Uterus (tissue), 4 donors: Measurements from ENCODE around the gene CHEK1. TPM values are rescaled to one million over a fixed set of nuclear protein-coding genes. Genes with fewer than 3 reads are reported as not detected.
"Not testable (repeated sequence)": the region's sequence is repeated elsewhere in the genome, so short reads cannot be mapped to it uniquely, and the experiment has no call there.

Experiments used
- DNase-seq, 2 donors: peaks; one replicate each; pipeline ENCODE4 v3.0.0-alpha.2; 2019 to 2020
- H3K27ac ChIP-seq, 2 donors: fragments of 200-600 bp; sonication (generic); 1 replicate in 1 of 2; 2 replicates in 1 of 2; pipeline ENCODE4 v1.5.1; 2016 to 2018
- H3K27me3 ChIP-seq, 2 donors: fragments of 200-600 bp; sonication (generic); one replicate each; pipeline ENCODE4 v1.5.1; 2018 to 2019; ENCODE audit warnings: control low read depth in 1 of 2
- H3K36me3 ChIP-seq, 2 donors: fragments of 200-600 bp; sonication (generic); one replicate each; pipeline ENCODE4 v1.5.1; 2019; ENCODE audit warnings: control low read depth in 1 of 2
- H3K4me1 ChIP-seq, 2 donors: fragments of 200-600 bp; sonication (generic); one replicate each; pipeline ENCODE4 v1.5.1; 2018 to 2019; ENCODE audit warnings: control low read depth in 1 of 2
- H3K4me3 ChIP-seq, 2 donors: fragments of 200-600 bp; sonication (generic); 1 replicate in 1 of 2; 2 replicates in 1 of 2; pipeline ENCODE4 v1.5.1; 2018 to 2019; ENCODE audit warnings: mild to moderate bottlenecking in 1 of 2
- H3K9me3 ChIP-seq, 2 donors: fragments of 200-600 bp; sonication (generic); one replicate each; pipeline ENCODE4 v1.5.1; 2019; ENCODE audit warnings: control low read depth in 1 of 2
- POLR2A ChIP-seq, 2 donors: fragments of 450-650 bp; IDR thresholded peaks; one replicate each; pipeline ENCODE4 v1.6.1; 2016; ENCODE audit warnings: antibody characterized with exemption in 2 of 2, mild to moderate bottlenecking in 1 of 2, moderate library complexity in 1 of 2
- intact Hi-C: fragments of 100-400 bp; cut with DNase I; formaldehyde crosslinking; loops from one replicate; pipeline ENCODE4 v1.15.1; 2023; ENCODE audit warnings: low total_unique reads
- small RNA-seq: library from RNA; depleted of rRNA; stranded (forward); fragments of <200 nt; gene quantifications from one replicate; pipeline ENCODE3, GENCODE V24; 2016
- total RNA-seq, 4 donors: library from RNA; depleted of rRNA in 3 of 4; stranded (reverse); fragments of >200 nt in 3 of 4; gene quantifications; one replicate each; pipeline versions ENCODE4 v1.1.0 to v1.2.4, GENCODE V29; 2014 to 2023
- TF ChIP-seq, protein P1 (sequence below), 4 experiments: fragments of 200-600 bp in 2 of 4; fragments of 450-650 bp in 2 of 4; sonication (generic) in 2 of 4; IDR thresholded peaks; one replicate each; pipeline ENCODE4 v1.5.1; 2016 to 2019; ENCODE audit warnings: antibody characterized with exemption in 4 of 4, mild to moderate bottlenecking in 2 of 4, moderate library complexity in 1 of 4
- donor health status: DM: yes; HTN: yes; CAD: no.

The CHEK1 gene
- total RNA-seq, 4 donors from 2014 or later, result 1.6 to 35.4 (median 2.6) TPM; not detected in 1

DNA sequence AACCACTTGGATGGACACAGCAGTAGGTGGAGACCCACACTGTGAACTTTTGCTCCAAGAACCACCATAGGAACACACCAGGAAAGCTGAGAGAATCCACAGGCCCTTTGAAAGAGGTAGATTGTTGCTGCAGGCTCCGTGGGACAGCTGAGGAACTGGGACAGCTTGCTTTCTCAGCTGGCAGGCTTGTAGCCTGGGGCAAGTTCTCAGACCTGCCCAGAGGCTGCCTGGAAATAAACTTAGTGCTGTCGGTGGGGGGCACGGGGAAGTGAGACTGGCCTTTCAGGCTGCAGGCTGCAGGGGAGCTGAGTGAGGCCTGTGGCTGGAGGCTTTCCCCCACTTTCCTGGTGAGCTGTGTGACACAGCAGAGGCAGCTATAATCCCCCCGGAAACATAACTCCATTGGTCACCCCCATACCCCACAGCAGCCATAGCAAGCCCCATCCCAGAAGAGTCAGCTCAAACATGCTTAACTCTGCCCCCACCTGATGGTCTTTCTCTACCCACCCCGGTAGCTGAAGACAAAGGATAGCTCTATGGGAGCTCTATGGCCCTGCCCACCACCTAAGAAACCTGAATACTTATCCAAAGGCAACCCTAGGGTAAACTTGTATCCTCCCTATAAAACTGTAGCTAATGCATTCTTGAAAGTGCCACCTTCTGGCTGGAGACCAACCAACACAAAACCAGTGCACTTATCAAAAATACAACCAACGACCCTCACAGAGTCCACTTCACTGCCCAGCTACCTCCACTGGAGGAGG lies 77.1 kb downstream of the CHEK1 start:
- H3K27ac ChIP-seq, result no peak overlapping the region
- intact Hi-C loops, result no loop called here
- H3K36me3 ChIP-seq, result no peaks in the 10 kb centered on the region
- no peak overlapping the region for H3K4me3 ChIP-seq
- TF ChIP-seq, protein P1, sequence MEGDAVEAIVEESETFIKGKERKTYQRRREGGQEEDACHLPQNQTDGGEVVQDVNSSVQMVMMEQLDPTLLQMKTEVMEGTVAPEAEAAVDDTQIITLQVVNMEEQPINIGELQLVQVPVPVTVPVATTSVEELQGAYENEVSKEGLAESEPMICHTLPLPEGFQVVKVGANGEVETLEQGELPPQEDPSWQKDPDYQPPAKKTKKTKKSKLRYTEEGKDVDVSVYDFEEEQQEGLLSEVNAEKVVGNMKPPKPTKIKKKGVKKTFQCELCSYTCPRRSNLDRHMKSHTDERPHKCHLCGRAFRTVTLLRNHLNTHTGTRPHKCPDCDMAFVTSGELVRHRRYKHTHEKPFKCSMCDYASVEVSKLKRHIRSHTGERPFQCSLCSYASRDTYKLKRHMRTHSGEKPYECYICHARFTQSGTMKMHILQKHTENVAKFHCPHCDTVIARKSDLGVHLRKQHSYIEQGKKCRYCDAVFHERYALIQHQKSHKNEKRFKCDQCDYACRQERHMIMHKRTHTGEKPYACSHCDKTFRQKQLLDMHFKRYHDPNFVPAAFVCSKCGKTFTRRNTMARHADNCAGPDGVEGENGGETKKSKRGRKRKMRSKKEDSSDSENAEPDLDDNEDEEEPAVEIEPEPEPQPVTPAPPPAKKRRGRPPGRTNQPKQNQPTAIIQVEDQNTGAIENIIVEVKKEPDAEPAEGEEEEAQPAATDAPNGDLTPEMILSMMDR (IDR thresholded peaks at IDR 0.05), result no peak
- TF ChIP-seq POLR2A (IDR thresholded peaks at IDR 0.05), result no peak
- H3K27me3 ChIP-seq, result no peaks in the 10 kb centered on the region
- DNase-seq, result no peak
- no peaks in the 10 kb centered on the region for H3K9me3 ChIP-seq
- H3K4me1 ChIP-seq, result no peaks in the 10 kb centered on the region

DNA sequence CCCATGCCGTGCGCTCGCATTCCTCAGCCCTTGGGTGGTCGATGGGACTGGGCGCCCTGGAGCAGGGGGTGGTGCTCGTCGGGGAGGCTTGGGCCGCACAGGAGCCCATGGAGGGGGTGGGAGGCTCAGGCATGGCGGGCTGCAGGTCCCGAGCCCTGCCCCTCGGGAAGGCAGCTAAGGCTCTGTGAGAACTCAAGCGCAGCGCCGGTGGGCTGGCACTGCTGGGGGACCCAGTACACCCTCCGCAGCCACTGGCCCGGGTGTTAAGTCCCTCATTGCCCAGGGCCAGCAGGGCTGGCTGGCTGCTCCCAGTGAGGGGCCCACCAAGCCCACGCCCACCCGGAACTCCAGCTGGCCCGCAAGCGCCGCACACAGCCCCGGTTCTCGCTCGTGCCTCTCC lies 79.7 kb downstream of the CHEK1 start:
- H3K27ac ChIP-seq, H3K27me3 ChIP-seq, H3K9me3 ChIP-seq, H3K36me3 ChIP-seq, DNase-seq, intact Hi-C loops, H3K4me1 ChIP-seq, H3K4me3 ChIP-seq: not testable (repeated sequence)

DNA sequence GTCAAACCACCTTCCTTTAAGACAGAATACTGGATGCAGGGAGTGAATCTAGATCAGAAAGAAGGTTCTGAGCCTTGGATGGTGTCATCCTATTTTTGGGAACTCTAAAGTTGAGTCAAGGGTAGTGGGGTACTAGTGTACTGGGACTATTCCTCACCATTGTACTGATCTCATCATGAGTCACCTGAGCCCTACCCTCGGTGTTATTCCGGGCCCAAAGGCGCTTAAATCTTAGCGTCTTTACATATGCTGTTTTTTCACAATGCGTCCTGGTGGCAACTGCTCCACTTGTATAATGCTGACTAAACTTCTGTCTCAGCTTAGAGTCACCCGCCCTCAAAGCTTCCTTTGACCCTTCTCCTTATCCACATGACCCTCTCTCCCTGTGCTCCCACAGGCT lies 95.8 kb downstream of the CHEK1 start:
- Histone ChIP-seq H3K36me3 (no peaks in the 10 kb centered on the region), H3K4me3 (no peak overlapping the region), H3K27me3 (no peaks in the 10 kb centered on the region), H3K9me3 (no peaks in the 10 kb centered on the region), H3K4me1 (no peaks in the 10 kb centered on the region), H3K27ac (no peak overlapping the region)
- intact Hi-C loops, result no loop called here
- DNase-seq, result no peak
- TF ChIP-seq POLR2A (IDR thresholded peaks at IDR 0.05), result no peak
- TF ChIP-seq, protein P1 (IDR thresholded peaks at IDR 0.05), result no peak

DNA sequence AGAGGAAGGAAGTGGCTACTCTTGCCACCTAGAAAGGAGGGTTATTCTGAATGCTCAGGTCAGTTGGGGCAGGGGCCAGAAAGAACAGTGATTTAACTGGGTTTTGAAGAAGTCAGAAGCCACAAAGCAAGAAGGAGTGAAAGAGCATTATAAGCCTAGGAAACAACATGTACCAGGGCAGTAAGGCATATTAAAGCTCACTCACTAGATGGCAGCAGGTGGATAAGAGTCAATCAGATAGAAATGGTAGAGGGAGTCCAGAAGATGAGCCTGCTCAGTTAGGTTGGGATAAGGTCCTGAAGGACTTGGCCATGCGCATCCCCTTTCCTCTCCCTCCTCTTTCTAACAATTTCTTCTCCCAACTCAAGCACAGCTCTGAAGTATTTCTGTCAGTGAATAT lies 99.2 kb downstream of the CHEK1 start:
- no peaks in the 10 kb centered on the region for H3K27me3 ChIP-seq
- intact Hi-C loops, result no loop called here
- no peak for DNase-seq
- TF ChIP-seq, protein P1 (IDR thresholded peaks at IDR 0.05), result no peak
- TF ChIP-seq POLR2A (IDR thresholded peaks at IDR 0.05), result no peak
- H3K36me3 ChIP-seq, result no peaks in the 10 kb centered on the region
- H3K4me3 ChIP-seq, result no peak overlapping the region
- no peaks in the 10 kb centered on the region for H3K4me1 ChIP-seq
- H3K27ac ChIP-seq, result no peak overlapping the region
- no peaks in the 10 kb centered on the region for H3K9me3 ChIP-seq

Small RNAs within 50 kb of the gene (small RNA-seq; reads per million reads assigned to genes)
- gene RNU2-35P, result not detected

Other genes starting within 250 kb of the CHEK1 start
- 100 to 1,000 TPM in 1 of 4 donors, 10 to 100 TPM in 3; 27.8 to 126 (median 43.1) TPM for gene FEZ1, start 128.9 kb upstream of the CHEK1 start, total RNA-seq
- gene EI24, start 55.7 kb upstream of the CHEK1 start, total RNA-seq, result 10 to 100 TPM; 22.3 to 77.4 (median 69.2) TPM
- 100 to 1,000 TPM in 2 of 4 donors, 10 to 100 TPM in 2; 66.6 to 183 (median 105) TPM for gene STT3A, start 32.3 kb upstream of the CHEK1 start, total RNA-seq
- not detected for gene ACRV1, start 55.7 kb downstream of the CHEK1 start, total RNA-seq
- gene PATE1, start 121.1 kb downstream of the CHEK1 start, total RNA-seq, result not detected
- under 1 TPM in 1 of 4 donors, not detected in 3; 0.85 TPM for gene PATE2, start 153.7 kb downstream of the CHEK1 start, total RNA-seq
- gene PATE3, start 163.0 kb downstream of the CHEK1 start, total RNA-seq, result not detected
- not detected for gene PATE4, start 208.2 kb downstream of the CHEK1 start, total RNA-seq